Brain microvascular endothelial cell (primary cell): ENCODE results near the gene UGT2B11.
"Not testable (repeated sequence)": the region's sequence is repeated elsewhere in the genome, so short reads cannot be mapped to it uniquely, and the experiment has no call there.

ENCODE experiments used
- DNase-seq: peaks from one replicate; pipeline ENCODE4 v3.0.0-alpha.2; 2020
- H3K27ac ChIP-seq: fragments of 250-450 bp; sonication (Bioruptor Pico); 2 replicates; pipeline ENCODE4 v1.5.1; 2020; ENCODE audit warnings: mild to moderate bottlenecking, moderate library complexity
- H3K27me3 ChIP-seq: fragments of 250-450 bp; sonication (Bioruptor Pico); replicated peaks from 2 replicates; pipeline ENCODE4 v1.5.1; 2020; ENCODE audit warnings: mild to moderate bottlenecking
- H3K36me3 ChIP-seq: fragments of 250-450 bp; sonication (Bioruptor Pico); replicated peaks from 2 replicates; pipeline ENCODE4 v1.5.1; 2020; ENCODE audit warnings: mild to moderate bottlenecking
- H3K4me3 ChIP-seq: 2 replicates; pipeline ENCODE4 v1.5.1; 2011; ENCODE audit warnings: low read depth, mild to moderate bottlenecking, control low read depth, low read length, moderate library complexity
- in situ Hi-C: cut with HindIII; loops from 2 replicates; pipeline ENCODE4 v1.10.0; 2017; ENCODE audit warnings: low sequenced_read_pairs, low pct_ligation_motif_present
- TF ChIP-seq, protein P1 (sequence below): IDR thresholded peaks from 2 replicates; pipeline ENCODE4 v1.5.1; 2011; ENCODE audit warnings: low read depth, mild to moderate bottlenecking, moderate library complexity, low read length, control low read depth, inconsistent platforms; ENCODE audit errors: missing control alignments

UGT2B11 gene

DNA sequence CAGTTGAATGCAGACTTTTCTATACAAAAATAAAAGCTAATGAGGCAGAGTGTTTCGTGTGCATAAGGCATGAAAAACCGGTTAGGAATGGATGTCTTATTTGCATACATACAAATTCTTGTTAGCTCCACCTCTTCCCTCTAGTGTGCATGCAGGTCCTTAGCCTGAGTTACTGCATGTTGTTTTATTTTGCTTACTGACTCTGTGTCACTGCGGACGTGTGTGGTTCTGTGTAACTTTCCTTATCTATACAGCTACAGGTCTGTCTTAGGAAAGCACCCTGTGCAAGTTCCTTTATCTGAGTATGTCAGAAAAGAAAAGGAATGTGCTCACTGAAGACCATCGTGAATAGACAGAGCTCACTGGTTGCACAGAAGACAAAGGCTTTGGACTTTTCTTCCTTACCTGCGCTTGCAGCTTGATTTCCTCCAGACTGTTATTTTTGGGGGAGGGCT lies 35.8 kb downstream of the UGT2B11 start:
- in situ Hi-C loops, DNase-seq, H3K27me3 ChIP-seq, H3K27ac ChIP-seq, H3K4me3 ChIP-seq, H3K36me3 ChIP-seq: not testable (repeated sequence)

DNA sequence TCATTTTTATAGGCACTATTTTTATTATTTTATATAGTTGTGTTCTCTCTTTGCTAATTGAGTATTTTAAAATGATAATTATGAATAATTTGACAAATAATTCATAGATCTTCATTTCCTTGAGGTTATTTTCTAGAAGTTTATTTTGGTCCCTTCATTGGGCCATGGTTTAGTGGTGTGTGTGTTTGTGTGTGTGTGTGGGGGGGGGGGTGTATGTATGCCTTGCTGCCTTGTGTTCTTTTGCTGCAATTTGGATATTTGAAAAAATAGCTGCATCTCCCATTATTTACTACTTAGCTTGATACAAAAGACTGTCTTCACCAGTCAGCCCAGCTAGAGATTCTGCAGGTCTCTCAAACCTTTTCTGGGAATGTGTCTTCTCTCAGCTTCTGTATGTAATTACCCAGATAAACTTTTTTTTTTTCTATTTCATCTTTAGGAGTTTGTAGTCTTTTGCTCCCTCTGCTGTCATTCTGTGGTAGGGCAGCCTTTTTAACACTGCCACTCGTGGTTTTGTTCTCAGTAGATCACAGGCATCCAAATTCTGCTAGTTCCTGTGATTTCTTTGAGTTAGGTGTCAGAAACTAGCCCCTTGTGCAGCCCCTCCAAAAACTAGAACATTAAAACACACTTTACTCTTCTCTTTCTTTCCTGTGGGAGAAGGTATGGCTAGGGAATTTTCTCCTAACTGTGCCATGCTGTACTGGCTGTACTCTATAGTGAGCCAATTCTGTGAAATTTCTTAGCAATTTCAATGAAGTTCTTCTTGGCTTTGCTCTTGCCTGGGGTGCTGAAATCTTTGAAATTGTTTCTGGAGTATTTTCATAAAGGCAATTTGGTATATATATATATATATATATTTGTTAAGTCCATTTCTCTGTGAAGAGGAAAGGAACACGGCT lies 44.1 kb downstream of the UGT2B11 start:
- in situ Hi-C loops, H3K36me3 ChIP-seq, H3K4me3 ChIP-seq, H3K27ac ChIP-seq, H3K27me3 ChIP-seq: not testable (repeated sequence)
- TF ChIP-seq, protein P1, sequence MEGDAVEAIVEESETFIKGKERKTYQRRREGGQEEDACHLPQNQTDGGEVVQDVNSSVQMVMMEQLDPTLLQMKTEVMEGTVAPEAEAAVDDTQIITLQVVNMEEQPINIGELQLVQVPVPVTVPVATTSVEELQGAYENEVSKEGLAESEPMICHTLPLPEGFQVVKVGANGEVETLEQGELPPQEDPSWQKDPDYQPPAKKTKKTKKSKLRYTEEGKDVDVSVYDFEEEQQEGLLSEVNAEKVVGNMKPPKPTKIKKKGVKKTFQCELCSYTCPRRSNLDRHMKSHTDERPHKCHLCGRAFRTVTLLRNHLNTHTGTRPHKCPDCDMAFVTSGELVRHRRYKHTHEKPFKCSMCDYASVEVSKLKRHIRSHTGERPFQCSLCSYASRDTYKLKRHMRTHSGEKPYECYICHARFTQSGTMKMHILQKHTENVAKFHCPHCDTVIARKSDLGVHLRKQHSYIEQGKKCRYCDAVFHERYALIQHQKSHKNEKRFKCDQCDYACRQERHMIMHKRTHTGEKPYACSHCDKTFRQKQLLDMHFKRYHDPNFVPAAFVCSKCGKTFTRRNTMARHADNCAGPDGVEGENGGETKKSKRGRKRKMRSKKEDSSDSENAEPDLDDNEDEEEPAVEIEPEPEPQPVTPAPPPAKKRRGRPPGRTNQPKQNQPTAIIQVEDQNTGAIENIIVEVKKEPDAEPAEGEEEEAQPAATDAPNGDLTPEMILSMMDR = peak; percentile 63
- DNase-seq = peak; percentile 61

DNA sequence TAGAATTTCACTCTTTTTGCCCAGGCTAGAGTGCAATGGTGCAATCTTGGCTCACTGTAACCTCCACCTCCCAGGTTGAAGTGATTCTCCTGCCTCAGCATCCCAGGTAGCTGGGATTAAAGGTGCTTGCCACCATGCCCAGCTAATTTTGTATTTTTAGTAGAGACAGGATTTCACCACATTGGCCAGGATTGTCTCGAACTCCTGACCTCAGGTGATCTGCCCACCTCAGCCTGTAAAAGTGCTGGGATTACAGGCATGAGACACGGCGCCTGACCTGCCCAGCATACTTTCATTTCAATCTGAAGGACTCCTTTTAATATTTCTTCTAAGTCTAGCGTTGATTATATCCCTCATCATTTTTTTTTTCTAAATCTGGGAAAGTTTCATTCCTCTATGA lies 45.4 kb downstream of the UGT2B11 start:
- in situ Hi-C loops, H3K4me3 ChIP-seq, DNase-seq, H3K27ac ChIP-seq, H3K27me3 ChIP-seq, H3K36me3 ChIP-seq: not testable (repeated sequence)

DNA sequence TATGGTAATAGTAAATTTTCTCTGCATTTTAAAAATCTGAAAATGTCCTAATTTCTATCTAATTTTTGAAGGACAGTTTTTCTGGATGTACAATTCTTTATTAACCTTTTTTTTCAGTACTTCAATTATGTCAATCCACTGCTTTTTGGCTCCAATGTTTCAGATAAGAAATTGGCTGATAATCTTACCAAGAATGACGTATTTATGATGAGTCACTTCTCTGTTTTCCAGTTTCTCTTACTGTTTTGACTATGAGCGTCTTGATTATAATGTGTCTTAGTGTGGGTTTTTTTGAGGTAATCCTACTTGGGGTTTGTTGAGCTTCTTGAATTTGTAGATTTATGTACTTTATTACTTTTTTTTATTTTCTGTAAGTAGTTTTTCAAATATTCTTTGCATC lies 47.2 kb downstream of the UGT2B11 start:
- in situ Hi-C loops = no loop called here
- Histone ChIP-seq H3K36me3 (no peaks in the 10 kb centered on the region), H3K27me3 (no peaks in the 10 kb centered on the region), H3K4me3 (no peak overlapping the region), H3K27ac (no peak overlapping the region)
- DNase-seq = no peak
- TF ChIP-seq, protein P1 = no peak

DNA sequence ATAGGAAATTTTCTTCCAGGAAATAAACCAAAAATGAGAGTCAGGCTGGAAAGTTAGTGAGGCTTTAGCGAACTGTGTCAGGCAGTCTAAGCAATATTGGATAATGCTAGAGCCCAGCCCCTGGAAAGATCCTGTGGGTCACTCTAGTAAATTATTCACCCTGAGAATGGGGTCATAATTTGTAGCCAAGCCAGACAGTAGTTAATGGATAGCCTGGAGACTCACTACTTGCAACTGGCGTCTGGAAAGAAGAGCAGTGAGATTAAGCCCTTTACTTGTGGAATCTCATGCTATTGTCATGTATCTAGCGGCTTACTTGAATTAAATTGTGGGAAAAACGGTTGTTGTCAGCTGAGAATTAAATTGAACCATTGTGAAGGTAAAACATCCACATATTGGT lies 48.2 kb downstream of the UGT2B11 start:
- H3K27ac ChIP-seq, DNase-seq, in situ Hi-C loops, H3K36me3 ChIP-seq, H3K27me3 ChIP-seq, H3K4me3 ChIP-seq: not testable (repeated sequence)

DNA sequence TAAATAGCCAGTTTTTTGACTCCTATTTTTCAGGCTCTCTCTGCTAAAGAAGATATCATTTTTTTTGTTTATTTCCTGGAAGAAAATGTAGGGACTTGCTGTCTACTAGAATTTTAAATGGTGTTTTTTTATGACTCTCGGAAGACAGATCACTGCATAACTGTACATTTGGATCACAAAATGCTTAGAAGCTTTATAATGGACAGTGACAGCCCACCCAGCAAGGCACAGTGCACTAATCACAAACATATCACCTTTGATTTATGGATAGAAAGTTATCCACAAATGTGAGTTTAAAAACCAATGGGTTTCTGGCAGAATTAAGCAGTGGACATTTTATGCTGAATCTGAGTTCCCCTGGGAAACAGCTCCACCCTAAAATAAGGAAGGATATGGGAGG lies 48.8 kb downstream of the UGT2B11 start:
- DNase-seq = not testable (repeated sequence)

DNA sequence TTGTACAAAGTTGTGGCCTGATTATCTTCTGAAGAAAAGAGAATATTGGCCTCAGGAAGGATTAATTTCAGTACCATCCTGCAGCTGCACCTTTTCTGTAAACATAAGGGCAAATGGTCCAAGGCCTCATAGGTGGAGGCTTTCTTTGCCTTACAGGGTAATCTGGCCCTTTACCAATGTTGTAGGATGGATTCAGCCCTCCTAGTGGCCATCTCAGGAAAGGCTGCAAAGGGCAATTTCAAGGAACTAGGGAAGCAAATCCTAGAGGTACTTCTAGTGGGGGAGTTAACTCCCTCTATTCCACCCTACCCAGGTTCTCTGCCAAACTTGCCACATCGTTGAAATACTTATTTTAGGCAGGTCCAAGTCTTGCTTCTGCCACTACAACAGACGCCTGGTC lies 57.6 kb downstream of the UGT2B11 start:
- TF ChIP-seq, protein P1 = peak; percentile 62
- Histone ChIP-seq H3K36me3 (no peaks in the 10 kb centered on the region), H3K27ac (no peak overlapping the region), H3K4me3 (no peak overlapping the region), H3K27me3 (no peaks in the 10 kb centered on the region)
- in situ Hi-C loops = no loop called here
- no peak for DNase-seq

More for the DNA sequence above, 48.8 kb downstream of the UGT2B11 start:
- H3K27me3 ChIP-seq, in situ Hi-C loops, H3K4me3 ChIP-seq, H3K27ac ChIP-seq, H3K36me3 ChIP-seq: not testable (repeated sequence)

DNA sequence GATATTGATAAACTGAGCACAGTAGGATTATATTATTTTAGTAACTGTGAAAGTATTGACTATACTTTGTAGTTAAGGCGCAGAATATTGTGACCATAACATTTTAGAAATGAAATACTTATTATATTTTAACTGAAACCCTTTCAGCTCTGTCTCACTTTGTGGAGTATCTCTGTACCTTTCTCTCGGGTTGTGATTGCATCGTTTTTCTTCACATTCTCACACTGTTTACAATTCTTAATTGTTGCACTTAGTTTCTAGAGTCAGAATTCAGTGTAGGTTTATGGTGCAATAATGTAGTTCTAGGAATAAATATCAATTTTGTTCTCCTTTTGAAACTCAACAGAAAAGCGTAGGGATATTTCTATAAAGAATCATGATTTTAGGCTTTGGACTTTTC lies 60.5 kb downstream of the UGT2B11 start:
- H3K4me3 ChIP-seq = no peak overlapping the region
- H3K27ac ChIP-seq = no peak overlapping the region
- no peak for DNase-seq
- H3K27me3 ChIP-seq = no peaks in the 10 kb centered on the region
- TF ChIP-seq, protein P1 = no peak
- no peaks in the 10 kb centered on the region for H3K36me3 ChIP-seq
- in situ Hi-C loops = no loop called here
